Spinal cord (tissue), 10 donors: ENCODE results near the gene PLXNA3. TPM values are rescaled to one million over a fixed set of nuclear protein-coding genes. Genes with fewer than 3 reads are reported as not detected.

ENCODE experiments used
- DNase-seq, 6 donors: peaks; one replicate each; pipeline versions ENCODE4 v3.0.0 to v3.0.0-alpha.2; 2013 to 2015; ENCODE audit warnings: low spot score in 6 of 6, low read depth in 4 of 6
- H3K27ac ChIP-seq: one replicate; pipeline ENCODE4 v1.5.1; 2013; ENCODE audit warnings: low read depth, low read length, control low read depth
- H3K27me3 ChIP-seq: one replicate; pipeline ENCODE4 v1.6.1; 2013; ENCODE audit warnings: low read length; ENCODE audit not compliant: control insufficient read depth, insufficient read depth
- H3K36me3 ChIP-seq: one replicate; pipeline ENCODE4 v1.6.1; 2013; ENCODE audit warnings: low read length; ENCODE audit not compliant: control insufficient read depth, insufficient read depth
- H3K4me1 ChIP-seq: one replicate; pipeline ENCODE4 v1.6.1; 2013; ENCODE audit warnings: low read length; ENCODE audit not compliant: control insufficient read depth, insufficient read depth
- H3K4me3 ChIP-seq: one replicate; pipeline ENCODE4 v1.5.1; 2013; ENCODE audit warnings: low read depth, low read length, control low read depth
- H3K9me3 ChIP-seq: one replicate; pipeline ENCODE4 v1.6.1; 2013; ENCODE audit warnings: low read length; ENCODE audit not compliant: control insufficient read depth, insufficient read depth
- WGBS: methylation state at CpG from one replicate; pipeline ENCODE4 v1.1.5; 2013; ENCODE audit warnings: missing lambda C conversion rate; ENCODE audit not compliant: insufficient coverage; 5-methylcytosine and 5-hydroxymethylcytosine counted together
- polyA plus RNA-seq, 2 donors: library from polyadenylated mRNA; unstranded; fragments of 120-200 nt; gene quantifications; one replicate each; pipeline ENCODE4 v1.2.1, GENCODE V29; 2013; ENCODE audit not compliant: insufficient read length in 2 of 2
- total RNA-seq, 2 donors: library from RNA; depleted of rRNA in 1 of 2; stranded (reverse); fragments of 120-200 nt in 1 of 2; fragments of >200 nt in 1 of 2; gene quantifications; one replicate each; pipeline versions ENCODE4 v1.2.3 to v1.2.4, GENCODE V29; 2013 to 2014
- donor health status: healthy.

Gene PLXNA3
- total and polyA plus RNA-seq, 4 donors, result 13.3 to 127 (median 58.8) TPM

GRCh38 chrX:154507673-154508383 lies 49.7 kb downstream of the PLXNA3 start:
- H3K27me3 ChIP-seq, result no peaks in the 10 kb centered on the region
- WGBS, result 81% methylated on average over 14 of the region's 24 CpGs
- no peak overlapping the region for H3K4me3 ChIP-seq
- H3K9me3 ChIP-seq, result no peaks in the 10 kb centered on the region
- H3K4me1 ChIP-seq, result peaks cover 15% of the 10 kb centered on the region
- no peak overlapping the region for H3K27ac ChIP-seq
- H3K36me3 ChIP-seq, result peaks cover 48% of the 10 kb centered on the region
- no peak for DNase-seq

GRCh38 chrX:154508384-154508745 lies 50.3 kb downstream of the PLXNA3 start:
- WGBS, result 90% methylated on average over 11 of the region's 13 CpGs
- Histone ChIP-seq H3K27me3 (no peaks in the 10 kb centered on the region), H3K36me3 (peaks cover 51% of the 10 kb centered on the region), H3K4me3 (no peak overlapping the region), H3K27ac (no peak overlapping the region), H3K4me1 (peaks cover 15% of the 10 kb centered on the region), H3K9me3 (no peaks in the 10 kb centered on the region)
- DNase-seq, result no peak

GRCh38 chrX:154509455-154509854 lies 51.4 kb downstream of the PLXNA3 start:
- Histone ChIP-seq H3K4me1 (peaks cover 15% of the 10 kb centered on the region), H3K27ac (no peak overlapping the region), H3K9me3 (no peaks in the 10 kb centered on the region), H3K27me3 (no peaks in the 10 kb centered on the region), H3K36me3 (peaks cover 51% of the 10 kb centered on the region), H3K4me3 (no peak overlapping the region)
- 60% methylated on average over 1 of the region's 5 CpGs for WGBS
- no peak for DNase-seq

- Histone ChIP-seq H3K4me1 (peaks cover 21% of the 10 kb centered on the region), H3K4me3 (no peak overlapping the region), H3K9me3 (no peaks in the 10 kb centered on the region), H3K27ac (no peak overlapping the region), H3K27me3 (no peaks in the 10 kb centered on the region), H3K36me3 (peaks cover 38% of the 10 kb centered on the region)
- WGBS, result 96% methylated on average over 8 of the region's 12 CpGs
- no peak for DNase-seq
Measured at GRCh38 chrX:154511761-154512160, 53.7 kb downstream of the PLXNA3 start.

GRCh38 chrX:154512879-154513553 lies 54.9 kb downstream of the PLXNA3 start:
- 90% methylated on average over 14 of the region's 16 CpGs for WGBS
- Histone ChIP-seq H3K4me1 (peaks cover 22% of the 10 kb centered on the region), H3K27me3 (no peaks in the 10 kb centered on the region), H3K4me3 (no peak overlapping the region), H3K27ac (no peak overlapping the region), H3K9me3 (no peaks in the 10 kb centered on the region), H3K36me3 (peaks cover 25% of the 10 kb centered on the region)
- DNase-seq, result no peak

GRCh38 chrX:154513716-154514115 lies 55.6 kb downstream of the PLXNA3 start:
- H3K36me3 ChIP-seq, result peaks cover 19% of the 10 kb centered on the region
- no peaks in the 10 kb centered on the region for H3K27me3 ChIP-seq
- H3K9me3 ChIP-seq, result no peaks in the 10 kb centered on the region
- no peak overlapping the region for H3K27ac ChIP-seq
- DNase-seq, result no peak
- WGBS, result 69% methylated on average over 2 of the region's 2 CpGs
- no peak overlapping the region for H3K4me3 ChIP-seq
- peaks cover 22% of the 10 kb centered on the region for H3K4me1 ChIP-seq

- Histone ChIP-seq H3K27me3 (no peaks in the 10 kb centered on the region), H3K9me3 (no peaks in the 10 kb centered on the region), H3K4me1 (peaks cover 22% of the 10 kb centered on the region), H3K27ac (peak overlapping the region; percentile 86), H3K4me3 (peak overlapping the region; percentile 80), H3K36me3 (peaks cover 13% of the 10 kb centered on the region)
- WGBS, result 31% methylated on average over 26 of the region's 34 CpGs
- peak in 2 of 6 donors; percentile 7 to 19 for DNase-seq
Measured at GRCh38 chrX:154515090-154515965, 57.2 kb downstream of the PLXNA3 start.

GRCh38 chrX:154515966-154516655 lies 58.0 kb downstream of the PLXNA3 start, which contains the start of gene FAM3A:
FAM3A (minus strand) TSS chrX:154516232; CDS start chrX:154515772, 460 bp downstream.
- peak within 1 kb of the TSS; percentile 80 for H3K4me3 ChIP-seq
- peak; percentile 61 to 95 (median 72) for DNase-seq
- peaks cover 22% of the 10 kb centered on the region for H3K4me1 ChIP-seq
- H3K9me3 ChIP-seq, result no peaks in the 10 kb centered on the region
- WGBS, result 25% methylated on average over 59 of the region's 59 CpGs
- peak within 1 kb of the TSS; percentile 88 for H3K27ac ChIP-seq
- H3K27me3 ChIP-seq, result no peaks in the 10 kb centered on the region
- peaks cover 12% of the 10 kb centered on the region for H3K36me3 ChIP-seq

GRCh38 chrX:154516656-154517100 lies 58.6 kb downstream of the PLXNA3 start:
- peak in 3 of 6 donors; percentile 17 to 70 (median 67) for DNase-seq
- no peaks in the 10 kb centered on the region for H3K27me3 ChIP-seq
- WGBS, result 44% methylated on average over 14 of the region's 19 CpGs

More at GRCh38 chrX:154516656-154517100, 58.6 kb downstream of the PLXNA3 start:
- Histone ChIP-seq H3K4me3 (peak overlapping the region; percentile 36), H3K36me3 (peaks cover 10% of the 10 kb centered on the region), H3K27ac (peak overlapping the region; percentile 88), H3K4me1 (peaks cover 22% of the 10 kb centered on the region), H3K9me3 (no peaks in the 10 kb centered on the region)
